ENCODE measurements around the gene NACC2. TPM values are rescaled to one million over a fixed set of nuclear protein-coding genes. Genes with fewer than 3 reads are reported as not detected.

NACC2 gene, protein sequence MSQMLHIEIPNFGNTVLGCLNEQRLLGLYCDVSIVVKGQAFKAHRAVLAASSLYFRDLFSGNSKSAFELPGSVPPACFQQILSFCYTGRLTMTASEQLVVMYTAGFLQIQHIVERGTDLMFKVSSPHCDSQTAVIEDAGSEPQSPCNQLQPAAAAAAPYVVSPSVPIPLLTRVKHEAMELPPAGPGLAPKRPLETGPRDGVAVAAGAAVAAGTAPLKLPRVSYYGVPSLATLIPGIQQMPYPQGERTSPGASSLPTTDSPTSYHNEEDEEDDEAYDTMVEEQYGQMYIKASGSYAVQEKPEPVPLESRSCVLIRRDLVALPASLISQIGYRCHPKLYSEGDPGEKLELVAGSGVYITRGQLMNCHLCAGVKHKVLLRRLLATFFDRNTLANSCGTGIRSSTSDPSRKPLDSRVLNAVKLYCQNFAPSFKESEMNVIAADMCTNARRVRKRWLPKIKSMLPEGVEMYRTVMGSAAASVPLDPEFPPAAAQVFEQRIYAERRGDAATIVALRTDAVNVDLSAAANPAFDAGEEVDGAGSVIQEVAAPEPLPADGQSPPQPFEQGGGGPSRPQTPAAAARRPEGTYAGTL
- total RNA-seq: 100 to 1,000 TPM in 3 of 4 donors, 10 to 100 TPM in 1; 93.8 to 192 (median 142) TPM

DNA sequence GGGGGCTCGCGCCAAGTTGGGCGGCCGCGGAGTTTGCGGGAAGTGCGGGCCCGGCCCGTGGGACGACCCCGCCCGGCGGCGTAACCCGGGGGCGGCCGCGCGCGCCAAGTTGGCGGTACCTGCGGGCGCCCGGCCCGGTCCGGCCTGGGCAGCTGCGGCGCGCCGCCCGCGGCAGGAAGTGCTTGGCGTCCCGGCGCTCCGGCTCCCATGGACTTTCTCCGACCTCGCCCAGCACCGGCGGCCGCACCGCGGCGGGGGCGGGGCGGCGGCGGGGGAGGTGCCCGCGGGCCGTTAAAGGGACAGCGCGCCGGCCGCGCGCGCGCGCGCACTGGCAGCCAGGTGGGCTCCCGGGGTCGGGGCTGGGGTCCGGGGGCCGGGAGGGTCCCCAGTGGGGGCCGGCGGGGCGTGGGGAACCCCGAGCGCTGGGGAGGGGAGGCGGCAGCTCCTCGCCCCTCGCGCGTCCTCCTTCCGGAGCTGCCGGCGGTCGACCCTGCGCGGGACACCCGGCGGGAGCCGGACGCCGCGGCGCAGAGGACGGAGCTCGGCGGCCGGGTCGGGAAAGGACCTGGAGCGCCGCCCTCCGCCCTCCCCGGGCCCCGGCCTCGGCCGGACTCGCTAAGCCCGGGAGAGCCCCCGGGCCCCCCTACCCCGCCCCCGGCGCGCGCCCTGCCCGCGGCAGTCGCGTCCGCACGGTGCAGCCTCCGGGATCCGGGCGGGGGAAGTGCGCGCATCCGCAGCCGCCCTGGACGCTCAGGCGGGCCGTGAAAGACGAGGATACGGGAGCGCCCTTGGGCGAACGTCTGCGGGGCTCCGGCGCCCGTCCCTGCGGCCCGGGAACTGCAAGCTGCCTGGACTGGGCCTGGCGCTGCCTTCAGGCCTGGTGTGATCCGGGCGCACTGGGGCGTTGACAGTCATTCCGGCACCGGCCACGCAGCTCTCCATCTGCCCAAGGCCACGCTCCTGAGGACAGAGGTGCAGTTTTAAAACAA, at the start of gene NACC2:
NACC2 (minus strand) TSS at position 220 of the 989 bp plus-strand sequence. CDS start 44,768 bp downstream, outside the sequence.
- no peak for DNase-seq (ENCODE audit: extremely low spot score)
- intact Hi-C loops (cut with DNase I): no loop called here

DNA sequence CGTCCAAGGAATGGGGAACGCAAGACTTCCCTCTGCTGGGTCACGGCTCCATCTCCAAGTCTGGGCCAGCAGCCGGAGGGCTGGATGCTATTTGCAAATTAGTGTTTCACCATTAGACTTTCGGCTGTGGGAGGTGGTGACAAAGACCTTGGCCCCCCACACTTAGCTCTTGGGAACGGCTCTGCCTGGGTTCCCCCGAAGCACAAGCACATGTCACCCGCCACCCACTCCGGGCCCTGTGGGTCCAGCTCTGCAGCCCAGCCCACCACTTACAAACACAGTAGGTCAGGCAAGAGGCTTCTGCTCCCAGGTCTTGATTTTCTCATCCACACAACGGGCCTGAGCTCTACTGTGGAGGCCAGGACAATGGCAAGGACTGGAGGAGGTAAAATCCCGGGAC, 49.4 kb upstream of the NACC2 start:
- Histone ChIP-seq H3K27me3 (peaks cover 0 to 81% (median 17%) of the 10 kb centered on the region in 4 donors), H3K27ac (replicated peaks in 1 of 4) (no peak overlapping the region), H3K4me3 (no peak overlapping the region), H3K36me3 (no peaks in the 10 kb centered on the region), H3K9me3 (no peaks in the 10 kb centered on the region), H3K4me1 (peaks cover 0 to 8% (median 2%) of the 10 kb centered on the region in 4 donors)
- TF ChIP-seq, protein P1, sequence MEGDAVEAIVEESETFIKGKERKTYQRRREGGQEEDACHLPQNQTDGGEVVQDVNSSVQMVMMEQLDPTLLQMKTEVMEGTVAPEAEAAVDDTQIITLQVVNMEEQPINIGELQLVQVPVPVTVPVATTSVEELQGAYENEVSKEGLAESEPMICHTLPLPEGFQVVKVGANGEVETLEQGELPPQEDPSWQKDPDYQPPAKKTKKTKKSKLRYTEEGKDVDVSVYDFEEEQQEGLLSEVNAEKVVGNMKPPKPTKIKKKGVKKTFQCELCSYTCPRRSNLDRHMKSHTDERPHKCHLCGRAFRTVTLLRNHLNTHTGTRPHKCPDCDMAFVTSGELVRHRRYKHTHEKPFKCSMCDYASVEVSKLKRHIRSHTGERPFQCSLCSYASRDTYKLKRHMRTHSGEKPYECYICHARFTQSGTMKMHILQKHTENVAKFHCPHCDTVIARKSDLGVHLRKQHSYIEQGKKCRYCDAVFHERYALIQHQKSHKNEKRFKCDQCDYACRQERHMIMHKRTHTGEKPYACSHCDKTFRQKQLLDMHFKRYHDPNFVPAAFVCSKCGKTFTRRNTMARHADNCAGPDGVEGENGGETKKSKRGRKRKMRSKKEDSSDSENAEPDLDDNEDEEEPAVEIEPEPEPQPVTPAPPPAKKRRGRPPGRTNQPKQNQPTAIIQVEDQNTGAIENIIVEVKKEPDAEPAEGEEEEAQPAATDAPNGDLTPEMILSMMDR (IDR thresholded peaks at IDR 0.05): no peak
- no peak for TF ChIP-seq POLR2A (IDR thresholded peaks at IDR 0.05; ENCODE audit: low read depth)
- intact Hi-C loops (cut with DNase I): no loop called here
- 88% methylated on average over 11 of the region's 11 CpGs for WGBS
- no peak for DNase-seq (ENCODE audit: extremely low spot score)

More for the DNA sequence above, at the start of gene NACC2:
- H3K27me3 ChIP-seq: no peaks in the 10 kb centered on the region
- H3K27ac ChIP-seq (replicated peaks in 1 of 4): peak within 1 kb of the TSS; percentile 85 to 99 (median 94)
- H3K4me3 ChIP-seq: peak within 1 kb of the TSS; percentile 75 to 92 (median 82)
- peaks cover 0 to 9% (median 3%) of the 10 kb centered on the region in 4 donors for H3K36me3 ChIP-seq
- peak; percentile 41 to 44 for TF ChIP-seq POLR2AphosphoS5 (IDR thresholded peaks at IDR 0.05)
- TF ChIP-seq, protein P1 (IDR thresholded peaks at IDR 0.05): no peak
- peaks cover 53 to 76% (median 63%) of the 10 kb centered on the region in 4 donors for H3K4me1 ChIP-seq
- no peaks in the 10 kb centered on the region for H3K9me3 ChIP-seq
- WGBS: 0% methylated on average over 10 of the region's 143 CpGs

DNA sequence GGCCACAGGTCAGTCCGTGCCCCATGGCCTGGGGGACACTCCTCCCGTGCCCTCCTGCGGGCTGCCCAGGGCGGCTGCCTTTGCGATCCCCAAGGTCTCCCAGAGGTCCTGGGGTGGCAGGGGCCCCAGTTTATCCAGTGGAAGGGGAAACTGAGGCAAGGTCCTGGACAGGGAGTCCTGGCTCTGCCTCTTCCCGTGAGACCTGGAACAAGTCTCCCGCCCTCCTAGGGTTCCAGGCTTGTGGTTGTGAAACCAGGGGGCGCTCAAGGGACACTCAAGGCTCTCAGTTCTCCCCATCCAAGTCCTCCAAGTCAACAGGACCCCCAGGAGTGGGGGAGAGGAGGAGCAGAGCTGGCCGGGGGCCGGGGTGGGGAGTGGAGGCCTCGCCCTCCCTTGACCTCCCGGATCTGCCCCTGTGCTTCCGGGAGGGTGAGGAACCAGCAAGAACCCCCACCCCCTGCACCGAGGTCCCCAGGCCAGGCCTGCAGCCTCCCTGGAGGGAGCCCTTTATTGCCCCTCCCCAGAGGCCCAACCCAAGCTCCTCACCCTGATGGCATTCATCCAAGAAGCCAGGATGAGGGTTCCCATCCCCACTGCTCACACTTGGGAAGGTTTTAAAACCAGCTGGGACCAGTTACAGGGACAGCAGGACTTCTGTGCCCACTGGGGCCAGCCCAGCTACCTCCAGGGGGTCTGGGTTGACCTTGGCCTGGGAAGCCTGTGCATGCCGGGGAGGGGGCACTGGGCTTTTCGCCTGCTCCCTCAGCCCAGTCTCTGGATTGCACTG, 48.3 kb upstream of the NACC2 start:
- TF ChIP-seq EP300 (IDR thresholded peaks at IDR 0.05) (no peak), POLR2AphosphoS5 (IDR thresholded peaks at IDR 0.05) (no peak), POLR2A (IDR thresholded peaks at IDR 0.05; ENCODE audit: low read depth) (no peak)
- TF ChIP-seq, protein P1 (IDR thresholded peaks at IDR 0.05): no peak
- Histone ChIP-seq H3K27ac (replicated peaks in 1 of 4) (no peak overlapping the region), H3K9me3 (no peaks in the 10 kb centered on the region), H3K36me3 (no peaks in the 10 kb centered on the region), H3K4me3 (no peak overlapping the region), H3K27me3 (peaks cover 0 to 83% (median 20%) of the 10 kb centered on the region in 4 donors), H3K4me1 (peaks cover 0 to 7% (median 2%) of the 10 kb centered on the region in 4 donors)
- WGBS: 60% methylated on average over 2 of the region's 16 CpGs
- no peak for DNase-seq (ENCODE audit: extremely low spot score)
- intact Hi-C loops (cut with DNase I): no loop called here

DNA sequence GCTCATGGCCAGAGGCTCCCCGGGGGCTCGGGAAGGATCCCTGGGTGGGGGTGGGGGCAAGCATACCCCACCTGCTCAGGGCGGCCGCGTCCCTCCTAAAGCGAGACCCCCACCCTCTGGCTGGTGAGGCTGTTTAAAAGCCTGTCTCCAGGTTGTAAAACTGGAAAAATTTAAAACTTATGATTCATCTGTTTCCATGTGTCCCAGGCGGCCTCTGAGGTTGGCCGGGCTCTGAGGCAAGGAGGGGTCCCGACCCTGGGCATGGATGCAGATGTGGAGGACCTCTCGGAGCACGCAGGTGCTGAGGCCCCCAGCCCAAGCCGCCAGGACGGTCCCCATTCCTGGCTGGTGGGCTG, 47.7 kb upstream of the NACC2 start:
- 72% methylated on average over 9 of the region's 13 CpGs for WGBS
- Histone ChIP-seq H3K27me3 (peaks cover 0 to 83% (median 20%) of the 10 kb centered on the region in 4 donors), H3K4me1 (peaks cover 0 to 1% (median 0%) of the 10 kb centered on the region in 4 donors), H3K27ac (replicated peaks in 1 of 4) (no peak overlapping the region), H3K9me3 (no peaks in the 10 kb centered on the region), H3K36me3 (no peaks in the 10 kb centered on the region), H3K4me3 (no peak overlapping the region)
- intact Hi-C loops (cut with DNase I): no loop called here
- no peak for DNase-seq (ENCODE audit: extremely low spot score)
- TF ChIP-seq EP300 (IDR thresholded peaks at IDR 0.05) (no peak), POLR2AphosphoS5 (IDR thresholded peaks at IDR 0.05) (no peak), POLR2A (IDR thresholded peaks at IDR 0.05; ENCODE audit: low read depth) (no peak)
- TF ChIP-seq, protein P1 (IDR thresholded peaks at IDR 0.05): no peak

Measured in esophagus muscularis mucosa (tissue), 4 donors.